GM23248 (cell line): ENCODE results near the gene USP48.

Experiments used
- EZH2 ChIP-seq: fragments of 200-600 bp; sonication (generic); IDR thresholded peaks from 2 replicates; pipeline ENCODE4 v1.6.1; 2018; ENCODE audit warnings: antibody characterized with exemption, mild to moderate bottlenecking; ENCODE audit not compliant: insufficient read depth, poor library complexity, severe bottlenecking
- EZH2phosphoT487 ChIP-seq: fragments of 200-600 bp; sonication (generic); IDR thresholded peaks from 2 replicates; pipeline ENCODE4 v1.6.1; 2018; ENCODE audit warnings: antibody characterized with exemption, moderate library complexity, mild to moderate bottlenecking, low read depth; ENCODE audit not compliant: insufficient read depth

DNA sequence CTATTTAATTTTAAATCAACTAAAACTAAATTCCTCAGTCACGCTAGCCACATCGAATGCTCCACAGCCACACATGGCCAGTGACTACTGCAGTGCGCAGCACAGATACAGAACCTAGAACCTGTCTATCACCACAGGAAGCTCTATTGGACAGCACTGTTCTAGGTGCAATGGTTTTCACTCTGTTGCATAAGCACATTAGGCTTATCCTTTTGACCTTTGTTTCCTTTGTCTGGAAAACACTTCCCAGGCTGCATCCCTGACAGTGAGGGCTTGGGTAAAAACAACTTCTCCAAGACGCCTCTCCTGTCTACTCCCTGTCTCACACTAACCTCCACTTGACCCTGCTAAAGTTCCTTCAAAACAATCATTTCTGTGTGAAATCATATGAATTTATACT lies 80.2 kb downstream of the USP48 start:
- no peak for TF ChIP-seq EZH2
- no peak for TF ChIP-seq EZH2phosphoT487
